KMS-11 (cell line): ENCODE results near the gene SPOCK2.

Source experiments
- H2AFZ ChIP-seq: fragments of 200-600 bp; sonication (generic); 2 replicates; pipeline ENCODE4 v1.6.1; 2016; ENCODE audit warnings: antibody characterized with exemption, mixed run types, low read depth
- H3K27ac ChIP-seq: fragments of 200-600 bp; sonication (generic); 2 replicates; pipeline ENCODE4 v1.6.1; 2016; ENCODE audit warnings: mild to moderate bottlenecking, mixed run types
- H3K27me3 ChIP-seq: fragments of 200-600 bp; sonication (generic); 2 replicates; pipeline ENCODE4 v1.6.1; 2017; ENCODE audit warnings: mild to moderate bottlenecking, low read depth, mixed run types, moderate library complexity; ENCODE audit not compliant: insufficient read depth
- H3K36me3 ChIP-seq: fragments of 200-600 bp; sonication (generic); 2 replicates; pipeline ENCODE4 v1.6.1; 2017; ENCODE audit warnings: mild to moderate bottlenecking, mixed run types; ENCODE audit not compliant: insufficient read depth
- H3K4me1 ChIP-seq: fragments of 200-600 bp; sonication (generic); 2 replicates; pipeline ENCODE4 v1.6.1; 2016; ENCODE audit warnings: mild to moderate bottlenecking, low read depth, mixed run types; ENCODE audit not compliant: poor library complexity, severe bottlenecking
- H3K4me2 ChIP-seq: fragments of 200-600 bp; sonication (generic); 2 replicates; pipeline ENCODE4 v1.7.0; 2016; ENCODE audit warnings: mild to moderate bottlenecking, mixed run types
- H3K4me3 ChIP-seq: fragments of 200-600 bp; sonication (generic); IDR thresholded peaks from 2 replicates; pipeline ENCODE4 v1.6.1; 2017; ENCODE audit warnings: low read depth, low read length, mixed read lengths; ENCODE audit not compliant: insufficient read depth
- H3K79me2 ChIP-seq: fragments of 200-600 bp; sonication (generic); 2 replicates; pipeline ENCODE4 v1.6.1; 2016; ENCODE audit warnings: low read depth, mixed run types; ENCODE audit not compliant: insufficient read depth
- H3K9ac ChIP-seq: fragments of 200-600 bp; sonication (generic); 2 replicates; pipeline ENCODE4 v1.6.1; 2016; ENCODE audit warnings: mild to moderate bottlenecking, mixed run types
- H4K20me1 ChIP-seq: fragments of 200-600 bp; sonication (generic); 2 replicates; pipeline ENCODE4 v1.6.1; 2016; ENCODE audit warnings: mild to moderate bottlenecking, mixed run types; ENCODE audit not compliant: insufficient read depth
- CTCF ChIP-seq: fragments of 200-600 bp; sonication (generic); conservative IDR thresholded peaks from 2 replicates; pipeline ENCODE4 v1.6.1; 2017; ENCODE audit warnings: low read depth, mild to moderate bottlenecking, antibody characterized with exemption, low read length, moderate library complexity, mixed read lengths

SPOCK2 gene

GRCh38 chr10:72066318-72067284 is 21.8 kb downstream of the SPOCK2 start:
- Histone ChIP-seq H3K4me3 (no peak overlapping the region), H3K27ac (no peak overlapping the region), H4K20me1 (no peaks in the 10 kb centered on the region), H3K4me1 (no peaks in the 10 kb centered on the region), H3K27me3 (no peaks in the 10 kb centered on the region), H3K79me2 (no peaks in the 10 kb centered on the region), H3K36me3 (no peaks in the 10 kb centered on the region), H2AFZ (no peak overlapping the region), H3K4me2 (no peak overlapping the region), H3K9ac (no peak overlapping the region)
- TF ChIP-seq CTCF: no peak

GRCh38 chr10:72065439-72066025 is 22.8 kb downstream of the SPOCK2 start:
- TF ChIP-seq CTCF: no peak
- Histone ChIP-seq H3K4me3 (no peak overlapping the region), H3K79me2 (no peaks in the 10 kb centered on the region), H3K9ac (no peak overlapping the region), H4K20me1 (no peaks in the 10 kb centered on the region), H2AFZ (no peak overlapping the region), H3K36me3 (no peaks in the 10 kb centered on the region), H3K4me1 (no peaks in the 10 kb centered on the region), H3K27me3 (no peaks in the 10 kb centered on the region), H3K4me2 (no peak overlapping the region), H3K27ac (no peak overlapping the region)

GRCh38 chr10:72063703-72064391 is 24.5 kb downstream of the SPOCK2 start:
- no peak overlapping the region for H3K27ac ChIP-seq
- H3K4me2 ChIP-seq: no peak overlapping the region

More at GRCh38 chr10:72063703-72064391, 24.5 kb downstream of the SPOCK2 start:
- no peak overlapping the region for H3K9ac ChIP-seq
- H3K36me3 ChIP-seq: no peaks in the 10 kb centered on the region
- H3K4me1 ChIP-seq: no peaks in the 10 kb centered on the region
- H4K20me1 ChIP-seq: no peaks in the 10 kb centered on the region
- H3K4me3 ChIP-seq: no peak overlapping the region
- H3K27me3 ChIP-seq: no peaks in the 10 kb centered on the region
- no peak overlapping the region for H2AFZ ChIP-seq
- TF ChIP-seq CTCF: no peak
- H3K79me2 ChIP-seq: no peaks in the 10 kb centered on the region
